Measurements from ENCODE around the gene NAA40.
A peak's percentile ranks its signal among the peaks of the same experiment; 100 is the strongest.

- TF ChIP-seq CTCF (IDR thresholded peaks at IDR 0.05) (peak; percentile 39 to 97 (median 85)), POLR2A (IDR thresholded peaks at IDR 0.05) (no peak)
Observed at GRCh38 chr11:63945477-63946163, 6.8 kb downstream of the NAA40 start.
